Endothelial cell (in vitro differentiated cells): ENCODE measurements around the gene PUSL1. TPM values are rescaled to one million over a fixed set of nuclear protein-coding genes. Genes with fewer than 3 reads are reported as not detected.

Experiments used
- DNase-seq: peaks from one replicate; pipeline ENCODE4 v3.0.0; 2021; ENCODE audit warnings: low spot score
- H3K27ac Mint-ChIP-seq: one replicate; pipeline ENCODE4 v1.8.0; 2021; ENCODE audit warnings: mixed read lengths, inconsistent platforms; ENCODE audit not compliant: unreplicated experiment
- H3K27me3 Mint-ChIP-seq: one replicate; pipeline ENCODE4 v1.8.0; 2021; ENCODE audit warnings: mild to moderate bottlenecking, moderate library complexity, mixed read lengths, inconsistent platforms; ENCODE audit not compliant: unreplicated experiment
- H3K36me3 Mint-ChIP-seq: one replicate; pipeline ENCODE4 v1.8.0; 2021; ENCODE audit warnings: mild to moderate bottlenecking, low read depth, mixed read lengths, inconsistent platforms; ENCODE audit not compliant: unreplicated experiment
- H3K4me1 Mint-ChIP-seq: one replicate; pipeline ENCODE4 v1.8.0; 2021; ENCODE audit warnings: mild to moderate bottlenecking, mixed read lengths, inconsistent platforms; ENCODE audit not compliant: unreplicated experiment
- H3K4me3 Mint-ChIP-seq: one replicate; pipeline ENCODE4 v1.8.0; 2021; ENCODE audit warnings: mild to moderate bottlenecking, mixed read lengths, inconsistent platforms; ENCODE audit not compliant: unreplicated experiment
- H3K9me3 Mint-ChIP-seq: one replicate; pipeline ENCODE4 v1.8.0; 2021; ENCODE audit warnings: mixed read lengths, inconsistent platforms; ENCODE audit not compliant: unreplicated experiment
- total RNA-seq: library from RNA; stranded (reverse); fragmentation: NEBNext Ultra II Directional; extraction: Animal tissue kit (Norgen Biotek cat#: 25700); gene quantifications from one replicate; pipeline ENCODE4 v1.2.1, GENCODE V29; 2021; ENCODE audit not compliant: unreplicated experiment
- TF ChIP-seq, protein P1 (sequence below): fragments of 200-600 bp; sonication (generic); IDR thresholded peaks from one replicate; pipeline ENCODE4 v1.5.0; 2021; ENCODE audit warnings: antibody characterized with exemption; ENCODE audit not compliant: unreplicated experiment

Gene PUSL1
- total RNA-seq, 1 donor from 2014 or later = 14.0 TPM

DNA sequence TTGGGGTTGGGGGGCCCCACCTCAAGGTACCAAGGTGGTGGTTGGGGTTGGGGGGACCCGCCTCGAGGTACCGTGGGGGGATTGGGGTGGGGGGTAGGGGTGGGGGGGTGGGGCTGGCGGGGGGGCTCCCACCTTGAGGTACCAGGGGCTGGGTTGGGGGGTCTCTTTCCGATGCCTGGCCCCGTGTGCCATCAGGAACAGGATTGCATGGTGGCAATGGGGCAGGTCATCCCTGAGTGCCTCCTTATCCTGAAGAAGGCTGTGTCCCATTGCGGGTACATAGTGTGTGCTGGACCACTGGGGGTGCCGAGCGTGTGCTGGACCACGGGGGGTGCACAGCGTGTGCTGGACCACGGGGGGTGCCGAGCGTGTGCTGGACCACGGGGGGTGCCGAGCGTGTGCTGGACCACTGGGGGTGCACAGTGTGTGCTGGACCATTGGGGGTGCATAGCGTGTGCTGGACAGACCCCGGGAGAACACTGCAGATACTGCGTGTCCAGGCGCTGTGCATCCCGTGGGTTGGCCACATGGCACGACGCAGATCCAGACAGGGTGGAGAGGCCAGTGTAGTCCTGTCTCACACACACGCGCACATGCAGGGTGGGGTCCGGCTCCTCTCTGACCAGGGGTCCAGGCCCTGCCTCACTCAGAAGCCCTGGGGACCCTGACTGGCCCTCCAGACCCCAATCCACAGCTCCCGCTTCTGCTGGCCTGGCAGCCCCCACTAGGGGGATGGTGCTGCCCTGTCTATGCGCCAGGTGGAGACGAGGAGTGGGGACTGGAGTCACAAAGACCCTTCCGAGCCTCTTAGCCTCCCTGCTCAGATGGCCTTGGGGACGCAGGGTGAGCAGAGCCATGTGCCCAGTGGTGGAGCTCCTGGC, 23.9 kb upstream of the PUSL1 start:
- Mint-ChIP-seq H3K27ac (no peak overlapping the region), H3K4me1 (no peaks in the 10 kb centered on the region), H3K9me3 (no peaks in the 10 kb centered on the region), H3K4me3 (no peak overlapping the region), H3K27me3 (peaks cover 7% of the 10 kb centered on the region), H3K36me3 (no peaks in the 10 kb centered on the region)
- TF ChIP-seq, protein P1, sequence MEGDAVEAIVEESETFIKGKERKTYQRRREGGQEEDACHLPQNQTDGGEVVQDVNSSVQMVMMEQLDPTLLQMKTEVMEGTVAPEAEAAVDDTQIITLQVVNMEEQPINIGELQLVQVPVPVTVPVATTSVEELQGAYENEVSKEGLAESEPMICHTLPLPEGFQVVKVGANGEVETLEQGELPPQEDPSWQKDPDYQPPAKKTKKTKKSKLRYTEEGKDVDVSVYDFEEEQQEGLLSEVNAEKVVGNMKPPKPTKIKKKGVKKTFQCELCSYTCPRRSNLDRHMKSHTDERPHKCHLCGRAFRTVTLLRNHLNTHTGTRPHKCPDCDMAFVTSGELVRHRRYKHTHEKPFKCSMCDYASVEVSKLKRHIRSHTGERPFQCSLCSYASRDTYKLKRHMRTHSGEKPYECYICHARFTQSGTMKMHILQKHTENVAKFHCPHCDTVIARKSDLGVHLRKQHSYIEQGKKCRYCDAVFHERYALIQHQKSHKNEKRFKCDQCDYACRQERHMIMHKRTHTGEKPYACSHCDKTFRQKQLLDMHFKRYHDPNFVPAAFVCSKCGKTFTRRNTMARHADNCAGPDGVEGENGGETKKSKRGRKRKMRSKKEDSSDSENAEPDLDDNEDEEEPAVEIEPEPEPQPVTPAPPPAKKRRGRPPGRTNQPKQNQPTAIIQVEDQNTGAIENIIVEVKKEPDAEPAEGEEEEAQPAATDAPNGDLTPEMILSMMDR = no peak
- DNase-seq = no peak

DNA sequence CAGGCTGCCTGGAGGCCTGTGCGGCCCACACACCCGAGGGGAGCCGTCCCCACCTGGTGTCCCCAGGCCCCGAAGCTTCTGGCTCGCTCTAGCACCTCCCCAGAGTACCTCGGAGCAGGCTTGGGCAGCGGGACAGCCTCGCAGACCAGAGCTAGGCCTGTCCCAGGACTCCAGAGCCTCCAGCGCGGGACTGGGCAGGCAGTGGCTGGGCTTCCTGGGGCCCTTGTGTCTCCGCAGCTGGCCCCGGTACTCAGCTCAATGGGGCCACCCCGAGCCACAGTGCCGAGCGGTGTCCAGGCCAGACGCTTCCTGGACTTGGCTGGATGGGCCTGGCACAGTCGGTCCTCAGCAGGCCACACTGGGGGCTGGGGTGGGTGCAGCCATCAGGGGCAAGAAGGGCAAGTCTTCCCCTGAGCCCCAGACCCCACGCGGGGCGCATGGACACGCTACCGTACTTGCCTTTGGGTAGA, 23.3 kb upstream of the PUSL1 start:
- Mint-ChIP-seq H3K9me3 (no peaks in the 10 kb centered on the region), H3K4me3 (no peak overlapping the region), H3K36me3 (no peaks in the 10 kb centered on the region), H3K27ac (no peak overlapping the region), H3K4me1 (no peaks in the 10 kb centered on the region), H3K27me3 (peaks cover 9% of the 10 kb centered on the region)
- TF ChIP-seq, protein P1 = no peak
- no peak for DNase-seq

DNA sequence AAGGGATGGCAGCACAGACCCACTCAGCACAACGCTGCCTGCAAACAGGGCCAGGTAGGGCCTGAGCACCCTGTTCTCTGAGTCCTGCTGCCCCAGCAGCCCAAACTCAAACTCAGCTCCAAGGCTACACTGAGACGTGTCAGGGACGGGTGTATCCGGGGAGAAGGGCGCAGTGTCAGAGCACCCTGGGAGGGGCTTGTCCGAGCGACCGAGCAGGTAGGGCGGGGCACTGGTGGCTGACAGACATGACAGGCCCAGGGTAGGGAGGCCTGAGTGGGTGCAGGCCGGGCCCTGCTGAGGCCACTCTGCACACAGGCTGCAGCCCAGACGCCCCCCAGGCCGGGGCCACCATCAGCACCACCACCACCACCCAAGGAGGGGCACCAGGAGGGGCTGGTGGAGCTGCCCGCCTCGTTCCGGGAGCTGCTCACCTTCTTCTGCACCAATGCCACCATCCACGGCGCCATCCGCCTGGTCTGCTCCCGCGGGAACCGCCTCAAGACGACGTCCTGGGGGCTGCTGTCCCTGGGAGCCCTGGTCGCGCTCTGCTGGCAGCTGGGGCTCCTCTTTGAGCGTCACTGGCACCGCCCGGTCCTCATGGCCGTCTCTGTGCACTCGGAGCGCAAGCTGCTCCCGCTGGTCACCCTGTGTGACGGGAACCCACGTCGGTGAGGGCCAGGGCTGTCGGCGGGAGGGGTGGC, 22.6 kb upstream of the PUSL1 start:
- H3K9me3 Mint-ChIP-seq = no peaks in the 10 kb centered on the region
- peaks cover 10% of the 10 kb centered on the region for H3K27me3 Mint-ChIP-seq
- no peak overlapping the region for H3K4me3 Mint-ChIP-seq
- no peaks in the 10 kb centered on the region for H3K36me3 Mint-ChIP-seq
- no peaks in the 10 kb centered on the region for H3K4me1 Mint-ChIP-seq
- TF ChIP-seq, protein P1 = no peak
- no peak overlapping the region for H3K27ac Mint-ChIP-seq
- DNase-seq = no peak

DNA sequence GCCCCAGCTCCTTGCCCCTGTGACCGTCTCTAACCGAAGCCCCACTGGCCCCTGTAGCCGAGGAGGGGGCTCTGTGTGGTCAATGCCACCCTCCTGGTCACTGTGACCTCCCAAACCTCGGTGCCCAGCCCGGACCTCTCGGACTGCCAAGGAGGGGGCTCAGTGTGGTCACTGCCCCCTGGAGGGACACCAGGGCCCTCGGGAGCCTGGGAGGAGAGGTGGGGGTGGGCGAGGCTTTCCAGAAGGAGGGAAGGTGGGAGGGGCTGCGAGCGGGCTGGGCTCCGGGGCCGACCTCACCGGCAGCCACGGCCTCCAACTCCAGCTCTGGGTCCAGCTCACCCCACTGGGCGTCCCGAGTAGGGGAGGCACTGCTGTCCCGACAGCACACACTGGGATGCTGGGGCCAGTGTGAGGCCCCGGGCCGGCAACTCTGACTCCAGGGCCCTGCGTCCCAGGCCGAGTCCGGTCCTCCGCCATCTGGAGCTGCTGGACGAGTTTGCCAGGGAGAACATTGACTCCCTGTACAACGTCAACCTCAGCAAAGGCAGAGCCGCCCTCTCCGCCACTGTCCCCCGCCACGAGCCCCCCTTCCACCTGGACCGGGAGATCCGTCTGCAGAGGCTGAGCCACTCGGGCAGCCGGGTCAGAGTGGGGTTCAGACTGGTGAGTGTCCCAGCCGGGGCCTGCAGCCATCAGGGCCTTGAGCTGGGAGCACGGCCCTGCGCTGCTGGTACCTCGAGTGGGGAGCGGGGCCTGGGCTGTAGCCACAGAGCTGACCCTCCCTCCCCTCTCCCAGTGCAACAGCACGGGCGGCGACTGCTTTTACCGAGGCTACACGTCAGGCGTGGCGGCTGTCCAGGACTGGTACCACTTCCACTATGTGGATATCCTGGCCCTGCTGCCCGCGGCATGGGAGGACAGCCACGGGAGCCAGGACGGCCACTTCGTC, 21.8 kb upstream of the PUSL1 start:
- Mint-ChIP-seq H3K36me3 (no peaks in the 10 kb centered on the region), H3K27ac (no peak overlapping the region), H3K4me1 (no peaks in the 10 kb centered on the region), H3K4me3 (no peak overlapping the region), H3K27me3 (peaks cover 10% of the 10 kb centered on the region), H3K9me3 (no peaks in the 10 kb centered on the region)
- TF ChIP-seq, protein P1 = no peak
- DNase-seq = no peak
